K562 (cell line): ENCODE results near the gene TECRL. TPM values are rescaled to one million over a fixed set of nuclear protein-coding genes. Genes with fewer than 3 reads are reported as not detected.

Source experiments
- ATAC-seq: fragments of 200-7000 bp; cut with Tn5 transposase; 3 replicates; pipeline ENCODE4 v1.9.1; 2020; ENCODE audit warnings: moderate library complexity
- BruUV-seq: library from RNA; stranded (reverse); fragments of 400-500 nt; replicated peaks from 2 replicates; lab custom pipeline; 2021; lab: Mats Ljungman, UMichigan
- CTCF ChIA-PET: fragments of 300-600 bp; formaldehyde crosslinking; extraction: SDS; loops from one replicate; lab custom pipeline; 2021; ENCODE audit warnings: low intra/inter-chr PET ratio; lab: Yijun Ruan, JAX
- POLR2A ChIA-PET: fragments of 300-600, 350-650 bp; sonication (Branson Sonifier 250); formaldehyde crosslinking; extraction: SDS; loops from one replicate; lab custom pipeline; 2021; ENCODE audit warnings: antibody characterized with exemption, inconsistent platforms; lab: Yijun Ruan, JAX
- DNase-seq, 4 experiments: peaks; one replicate each; pipeline versions ENCODE4 v3.0.0 to v3.0.0-alpha.2; 2011 to 2018; ENCODE audit warnings: low spot score in 3 of 4, mixed read lengths in 3 of 4; ENCODE audit errors: extremely low read depth in 1 of 4
- FAIRE-seq: peaks from 2 replicates; lab custom pipeline; 2011; peaks lifted over from hg19 to GRCh38; lab: Jason Lieb, UNC
- H2AFZ ChIP-seq: 2 replicates; pipeline ENCODE4 v1.6.0; 2011; ENCODE audit warnings: low read depth, low read length, control low read depth, inconsistent platforms
- H3K27ac ChIP-seq: fragments of 200-600 bp; 3 replicates; pipeline ENCODE4 v1.8.0; 2011; ENCODE audit warnings: low read depth, mild to moderate bottlenecking, control low read depth, inconsistent platforms, low read length, moderate library complexity, mixed read lengths; ENCODE audit errors: extremely low read depth
- H3K27me3 ChIP-seq, 2 experiments: fragments of 300-600 bp in 1 of 2; 2 replicates in 1 of 2; 3 replicates in 1 of 2; pipeline versions ENCODE4 v1.6.0 to v1.8.0; 2011; ENCODE audit warnings: inconsistent platforms in 2 of 2, low read length in 2 of 2, mild to moderate bottlenecking in 1 of 2, mixed read lengths in 1 of 2, moderate library complexity in 1 of 2; ENCODE audit not compliant: control insufficient read depth in 2 of 2, insufficient read depth in 2 of 2
- H3K36me3 ChIP-seq: fragments of 300-600 bp; 3 replicates; pipeline ENCODE4 v1.8.0; 2011; ENCODE audit warnings: mild to moderate bottlenecking, low read length, inconsistent platforms; ENCODE audit not compliant: control insufficient read depth, insufficient read depth
- H3K4me1 ChIP-seq, 2 experiments: fragments of 200-600 bp in 1 of 2; replicated peaks in 1 of 2; 2 replicates in 1 of 2; 3 replicates in 1 of 2; pipeline versions ENCODE4 v1.5.1 to v1.8.0; 2011; ENCODE audit warnings: inconsistent platforms in 2 of 2, low read length in 2 of 2, mild to moderate bottlenecking in 1 of 2, mixed read lengths in 1 of 2, moderate library complexity in 1 of 2; ENCODE audit not compliant: control insufficient read depth in 2 of 2, insufficient read depth in 2 of 2
- H3K4me2 ChIP-seq: 2 replicates; pipeline ENCODE4 v1.6.1; 2011; ENCODE audit warnings: low read length, control low read depth, inconsistent platforms, mixed read lengths; ENCODE audit not compliant: insufficient read depth
- H3K4me3 ChIP-seq: fragments of 200-600 bp; sonication (generic), shearing (Covaris generic); 2 replicates; pipeline ENCODE4 v1.5.1; 2016; ENCODE audit warnings: control low read depth, inconsistent platforms
- H3K79me2 ChIP-seq: fragments of 200-600 bp; 3 replicates; pipeline ENCODE4 v1.8.0; 2011; ENCODE audit warnings: low read length, inconsistent platforms; ENCODE audit not compliant: control insufficient read depth, insufficient read depth
- H3K9ac ChIP-seq, 2 experiments: 2 replicates each; pipeline versions ENCODE4 v1.6.0 to v1.6.1; 2011; ENCODE audit warnings: low read depth in 2 of 2, low read length in 2 of 2, control low read depth in 1 of 2, inconsistent platforms in 1 of 2, mild to moderate bottlenecking in 1 of 2, mixed read lengths in 1 of 2; ENCODE audit not compliant: insufficient read depth in 1 of 2
- H3K9me1 ChIP-seq: one replicate; pipeline ENCODE4 v1.6.0; 2011; ENCODE audit warnings: inconsistent platforms, mild to moderate bottlenecking, low read length, moderate library complexity; ENCODE audit not compliant: control insufficient read depth, insufficient read depth
- H3K9me3 ChIP-seq: replicated peaks from 2 replicates; pipeline ENCODE4 v1.5.1; 2011; ENCODE audit warnings: low read depth, low read length, inconsistent platforms; ENCODE audit not compliant: control insufficient read depth, insufficient read depth
- H4K20me1 ChIP-seq: replicated peaks from 2 replicates; pipeline ENCODE4 v1.6.1; 2011; ENCODE audit warnings: low read length, inconsistent platforms, mixed read lengths; ENCODE audit not compliant: control insufficient read depth, insufficient read depth
- BCL6 ChIP-seq: fragments of 250-450 bp; sonication (Bioruptor Pico); IDR thresholded peaks from 2 replicates; pipeline ENCODE4 v1.4.0; 2020
- CBFA2T3 ChIP-seq: fragments of 450-650 bp; IDR thresholded peaks from 2 replicates; pipeline ENCODE4 v1.6.1; 2017
- ELF4 ChIP-seq: fragments of 450-650 bp; formaldehyde crosslinking; IDR thresholded peaks from 2 replicates; pipeline ENCODE4 v1.4.0; 2022; ENCODE audit warnings: missing genetic modification characterization
- L3MBTL2 ChIP-seq: fragments of 450-650 bp; IDR thresholded peaks from 2 replicates; pipeline ENCODE4 v1.6.1; 2016; ENCODE audit warnings: mild to moderate bottlenecking, moderate library complexity
- SNRNP70 ChIP-seq: fragments of 200-400 bp; formaldehyde crosslinking; optimal IDR thresholded peaks from 2 replicates; pipeline ENCODE3; 2017; ENCODE audit warnings: low read depth, low read length
- TAL1 ChIP-seq: fragments of 450-650 bp; IDR thresholded peaks from 2 replicates; pipeline ENCODE4 v1.6.1; 2016; ENCODE audit warnings: mild to moderate bottlenecking
- TRIM25 ChIP-seq: fragments of 450-650 bp; IDR thresholded peaks from 2 replicates; pipeline ENCODE4 v1.7.0; 2016; ENCODE audit warnings: borderline replicate concordance
- ZBTB26 ChIP-seq: fragments of 450-650 bp; formaldehyde crosslinking; IDR thresholded peaks from 2 replicates; pipeline ENCODE4 v1.4.0; 2022; ENCODE audit warnings: missing genetic modification characterization
- ZBTB8A ChIP-seq: fragments of 450-650 bp; IDR thresholded peaks from 2 replicates; pipeline ENCODE4 v1.6.1; 2018; ENCODE audit warnings: mild to moderate bottlenecking, moderate library complexity; ENCODE audit not compliant: partially characterized antibody
- ZNF146 ChIP-seq: IDR thresholded peaks from one replicate; pipeline ENCODE4 v1.6.1; 2018; ENCODE audit warnings: missing compliant biosample characterization; ENCODE audit not compliant: unreplicated experiment
- ZNF212 ChIP-seq: fragments of 450-650 bp; formaldehyde crosslinking; IDR thresholded peaks from 2 replicates; pipeline ENCODE4 v1.4.0; 2020; ENCODE audit warnings: mild to moderate bottlenecking
- ZNF551 ChIP-seq: fragments of 250-450 bp; sonication (Bioruptor Pico); IDR thresholded peaks from 2 replicates; pipeline ENCODE4 v1.5.0; 2021; ENCODE audit warnings: mild to moderate bottlenecking, moderate library complexity
- ZNF696 ChIP-seq: fragments of 250-450 bp; sonication (Bioruptor Pico); conservative IDR thresholded peaks from 2 replicates; pipeline ENCODE4 v1.4.0; 2020; ENCODE audit warnings: mild to moderate bottlenecking, moderate library complexity
- ZNF77 ChIP-seq: fragments of 250-450 bp; sonication (Bioruptor Pico); IDR thresholded peaks from 2 replicates; pipeline ENCODE4 v1.5.0; 2020
- in situ Hi-C: fragments of 300-500 bp; cut with MboI; formaldehyde crosslinking; loops from 4 replicates; pipeline ENCODE4 v1.15.0; 2018; ENCODE audit warnings: inconsistent platforms, mixed read lengths
- intact Hi-C: fragments of 100-400 bp; cut with micrococcal nuclease; formaldehyde crosslinking; loops from 2 replicates; pipeline ENCODE4 v1.14.2; 2022
- polyA plus RNA-seq, 8 experiments: library from polyadenylated mRNA; depleted of rRNA in 4 of 8; stranded (reverse) in 5 of 8; unstranded in 3 of 8; fragments of >200 nt; fragmentation: Nextera tagmentation in 2 of 8; fragmentation: Illumina TruSeq in 1 of 8; extraction: Ambion mirVana in 2 of 8; extraction: Trizol in 1 of 8; gene quantifications; 2 replicates each; pipeline versions ENCODE4 v1.2.1 to v1.2.3, GENCODE V29; 2011 to 2014; ENCODE audit warnings: inconsistent platforms in 1 of 8, missing spikeins in 1 of 8
- total RNA-seq, 7 experiments: library from RNA; depleted of rRNA in 6 of 7; stranded (reverse); fragments of >200 nt in 6 of 7; fragmentation: Illumina TruSeq in 2 of 7; extraction: Trizol in 2 of 7; gene quantifications; 2 replicates each; pipeline versions ENCODE4 v1.2.1 to v1.2.3, GENCODE V29; 2011 to 2021; ENCODE audit warnings: low replicate concordance in 1 of 7
- TF ChIP-seq, protein P1 (sequence below): fragments of 250-450 bp; sonication (Bioruptor Pico); IDR thresholded peaks from 2 replicates; pipeline ENCODE4 v1.8.0; 2022; ENCODE audit warnings: moderate library complexity, mild to moderate bottlenecking, inconsistent platforms

TECRL gene
- total and polyA plus RNA-seq, 9 of the 15 experiments (the other 6 are each of a cell fraction or from before 2014, with no cell fraction given), result not detected

DNA sequence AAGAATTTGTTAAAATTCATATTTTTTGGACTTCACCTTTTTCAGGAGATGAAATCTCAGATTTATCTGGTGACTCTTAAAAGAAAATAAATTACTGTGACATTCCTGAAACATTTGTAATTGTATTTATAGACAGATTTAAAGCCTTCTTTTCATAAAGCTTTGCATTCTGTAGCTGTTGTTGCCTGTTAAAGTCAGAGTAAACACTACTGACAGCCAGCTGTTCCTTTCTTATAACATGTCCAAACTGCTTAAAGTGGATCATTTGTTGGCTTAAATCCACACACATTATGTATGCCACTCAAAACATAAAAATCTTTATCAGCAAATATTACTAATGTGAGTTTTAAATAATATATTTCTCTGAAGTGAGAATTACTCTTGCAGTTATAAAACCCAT is 157.5 kb downstream of the TECRL start:
- in situ Hi-C loops, result no loop called here
- no peak overlapping the region for H3K4me2 ChIP-seq

More for the DNA sequence above, 157.5 kb downstream of the TECRL start:
- BruUV-seq, result no TSS peak
- Histone ChIP-seq H3K9ac (no peak overlapping the region), H3K9me1 (no peaks in the 10 kb centered on the region), H3K27me3 (no peaks in the 10 kb centered on the region), H3K27ac (no peak overlapping the region), H2AFZ (no peak overlapping the region), H3K79me2 (no peaks in the 10 kb centered on the region), H3K9me3 (peaks cover 2% of the 10 kb centered on the region; the same call in 1 of the 2 replicates), H4K20me1 (no peaks in the 10 kb centered on the region), H3K36me3 (no peaks in the 10 kb centered on the region), H3K4me3 (no peak overlapping the region), H3K4me1 (no peaks in the 10 kb centered on the region)
- CTCF ChIA-PET, result no interaction called here
- no peak for FAIRE-seq
- ATAC-seq, result no peak
- intact Hi-C loops, result no loop called here
- TF ChIP-seq ZNF77 (CRISPR knock-in tag) (no peak), TRIM25 (no peak), ZBTB8A (no peak), ELF4 (CRISPR knock-in tag) (no peak), TAL1 (no peak), ZNF146 (CRISPR knock-in tag) (no peak), L3MBTL2 (no peak), ZNF696 (CRISPR knock-in tag) (no peak), CBFA2T3 (no peak), SNRNP70 (no peak), BCL6 (CRISPR knock-in tag) (no peak), ZNF551 (no peak), ZBTB26 (CRISPR knock-in tag) (no peak), ZNF212 (CRISPR knock-in tag) (no peak)
- TF ChIP-seq, protein P1, sequence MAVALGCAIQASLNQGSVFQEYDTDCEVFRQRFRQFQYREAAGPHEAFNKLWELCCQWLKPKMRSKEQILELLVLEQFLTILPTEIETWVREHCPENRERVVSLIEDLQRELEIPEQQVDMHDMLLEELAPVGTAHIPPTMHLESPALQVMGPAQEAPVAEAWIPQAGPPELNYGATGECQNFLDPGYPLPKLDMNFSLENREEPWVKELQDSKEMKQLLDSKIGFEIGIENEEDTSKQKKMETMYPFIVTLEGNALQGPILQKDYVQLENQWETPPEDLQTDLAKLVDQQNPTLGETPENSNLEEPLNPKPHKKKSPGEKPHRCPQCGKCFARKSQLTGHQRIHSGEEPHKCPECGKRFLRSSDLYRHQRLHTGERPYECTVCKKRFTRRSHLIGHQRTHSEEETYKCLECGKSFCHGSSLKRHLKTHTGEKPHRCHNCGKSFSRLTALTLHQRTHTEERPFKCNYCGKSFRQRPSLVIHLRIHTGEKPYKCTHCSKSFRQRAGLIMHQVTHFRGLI, result no peak
- DNase-seq, result no peak
- POLR2A ChIA-PET, result no interaction called here
